ENCODE measurements around the gene ADAMTS17. TPM values are rescaled to one million over a fixed set of nuclear protein-coding genes. Genes with fewer than 3 reads are reported as not detected.

ADAMTS17 gene
- total RNA-seq, 1 donor from 2014 or later, result 8.2 TPM

GRCh38 chr15:100250176-100250800, 91.5 kb downstream of the ADAMTS17 start:
- no peak for DNase-seq (ENCODE audit: low spot score)

GRCh38 chr15:100249096-100249815, 92.5 kb downstream of the ADAMTS17 start:
- DNase-seq (ENCODE audit: low spot score), result no peak

- DNase-seq (ENCODE audit: low spot score), result no peak
Measured at GRCh38 chr15:100248236-100248635, 93.5 kb downstream of the ADAMTS17 start.

- DNase-seq (ENCODE audit: low spot score), result peak; percentile 79
Measured at GRCh38 chr15:100247228-100248225, 94.2 kb downstream of the ADAMTS17 start.

- DNase-seq (ENCODE audit: low spot score), result no peak
Measured at GRCh38 chr15:100245855-100246254, 95.9 kb downstream of the ADAMTS17 start.

- DNase-seq (ENCODE audit: low spot score), result no peak
Measured at GRCh38 chr15:100245487-100245820, 96.3 kb downstream of the ADAMTS17 start.

GRCh38 chr15:100244796-100245486, 96.8 kb downstream of the ADAMTS17 start:
- DNase-seq (ENCODE audit: low spot score), result no peak

- no peak for DNase-seq (ENCODE audit: low spot score)
Measured at GRCh38 chr15:100242989-100243388, 98.8 kb downstream of the ADAMTS17 start.

- DNase-seq (ENCODE audit: low spot score), result no peak
Measured at GRCh38 chr15:100241572-100242482, 99.9 kb downstream of the ADAMTS17 start.

- no peak for DNase-seq (ENCODE audit: low spot score)
Measured at GRCh38 chr15:100236981-100237720, 104.6 kb downstream of the ADAMTS17 start.

- no peak for DNase-seq (ENCODE audit: low spot score)
Measured at GRCh38 chr15:100235030-100235617, 106.7 kb downstream of the ADAMTS17 start.

- DNase-seq (ENCODE audit: low spot score), result no peak
Measured at GRCh38 chr15:100234158-100235029, 107.4 kb downstream of the ADAMTS17 start.

- DNase-seq (ENCODE audit: low spot score), result no peak
Measured at GRCh38 chr15:100230784-100231183, 111.0 kb downstream of the ADAMTS17 start.

GRCh38 chr15:100229181-100230163, 112.3 kb downstream of the ADAMTS17 start:
- DNase-seq (ENCODE audit: low spot score), result no peak

GRCh38 chr15:100227781-100228180, 114.0 kb downstream of the ADAMTS17 start:
- no peak for DNase-seq (ENCODE audit: low spot score)

- DNase-seq (ENCODE audit: low spot score), result no peak
Measured at GRCh38 chr15:100226107-100226506, 115.7 kb downstream of the ADAMTS17 start.
